GM18870 (cell line): ENCODE measurements around the gene C14orf119.
A peak's percentile ranks its signal among the peaks of the same experiment; 100 is the strongest.

Experiments used
- ATAC-seq: cut with Tn5 transposase; IDR thresholded peaks from one replicate; pipeline ENCODE4 v1.9.1; 2021; ENCODE audit warnings: moderate library complexity; ENCODE audit not compliant: unreplicated experiment

C14orf119 gene

DNA sequence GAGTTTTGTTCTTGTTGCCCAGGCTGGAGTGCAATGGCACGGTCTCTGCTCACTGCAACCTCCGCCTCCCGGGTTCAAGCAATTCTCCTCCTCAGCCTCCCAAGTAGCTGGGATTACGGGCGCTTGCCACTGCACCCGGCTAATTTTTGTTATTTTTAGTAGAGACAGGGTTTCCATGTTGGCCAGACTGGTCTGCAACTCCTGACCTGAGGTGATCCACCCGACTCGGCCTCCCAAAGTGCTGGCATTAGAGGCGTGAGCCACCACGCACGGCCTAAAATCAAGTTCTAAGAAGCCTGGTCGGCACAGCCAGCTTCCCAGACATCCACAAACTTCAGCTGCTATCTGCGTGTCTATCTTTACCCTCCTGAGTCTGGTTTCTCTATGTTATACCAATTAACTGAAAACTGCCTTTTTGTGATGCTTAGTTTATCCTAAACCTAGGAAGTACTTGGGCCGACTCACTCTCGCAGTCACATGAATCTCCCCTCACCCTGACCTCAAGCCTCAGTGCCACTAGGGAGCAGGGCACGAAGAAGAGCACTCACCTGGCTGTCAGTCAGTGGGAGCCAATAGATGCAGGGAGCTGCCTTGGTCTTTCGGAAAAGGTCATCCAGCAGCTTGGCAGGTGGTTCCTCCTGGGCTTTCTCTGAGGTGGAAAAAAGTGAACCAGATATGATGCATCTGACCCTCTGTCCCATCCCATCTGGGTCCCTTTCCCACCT, 34.6 kb upstream of the C14orf119 start:
- ATAC-seq, result no peak

DNA sequence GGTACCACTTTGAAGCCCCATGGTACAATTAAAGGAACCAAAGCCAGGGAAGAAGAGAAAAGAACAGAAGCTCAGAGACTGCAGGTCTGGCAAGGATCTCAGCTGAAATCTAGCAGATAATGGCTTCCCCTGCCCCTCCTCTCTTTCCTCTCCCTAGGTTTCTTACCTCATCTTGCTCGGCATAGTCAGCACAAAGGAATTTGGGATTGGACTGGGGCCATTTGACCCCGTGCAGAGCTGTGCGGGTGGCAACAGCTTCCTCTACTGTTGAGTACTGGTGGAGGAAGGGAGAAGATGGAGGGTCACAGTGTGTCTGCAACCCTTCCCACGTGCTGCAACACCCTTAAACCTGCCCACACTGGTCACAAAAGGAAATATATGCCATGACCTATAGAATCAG, 33.3 kb upstream of the C14orf119 start:
- no peak for ATAC-seq

DNA sequence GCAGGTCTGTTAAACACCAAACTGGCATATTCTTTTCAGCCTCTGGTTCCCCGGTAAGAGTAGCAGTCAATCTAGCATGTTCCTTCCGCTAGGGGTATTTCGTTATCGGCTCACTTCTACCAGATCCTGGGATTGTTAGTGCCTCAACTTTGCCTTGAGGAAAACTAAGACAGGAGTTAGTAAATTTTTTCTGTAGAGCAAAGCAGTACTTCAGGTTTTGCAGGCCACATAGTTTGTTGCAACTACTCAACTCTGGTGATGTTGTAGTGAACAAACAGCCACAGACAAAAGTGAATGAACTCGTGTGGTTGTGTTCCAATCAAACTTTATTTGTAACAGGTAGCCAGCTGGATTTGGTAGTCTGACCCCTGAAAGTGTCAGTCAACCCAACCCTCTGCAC, 31.7 kb upstream of the C14orf119 start:
- no peak for ATAC-seq

DNA sequence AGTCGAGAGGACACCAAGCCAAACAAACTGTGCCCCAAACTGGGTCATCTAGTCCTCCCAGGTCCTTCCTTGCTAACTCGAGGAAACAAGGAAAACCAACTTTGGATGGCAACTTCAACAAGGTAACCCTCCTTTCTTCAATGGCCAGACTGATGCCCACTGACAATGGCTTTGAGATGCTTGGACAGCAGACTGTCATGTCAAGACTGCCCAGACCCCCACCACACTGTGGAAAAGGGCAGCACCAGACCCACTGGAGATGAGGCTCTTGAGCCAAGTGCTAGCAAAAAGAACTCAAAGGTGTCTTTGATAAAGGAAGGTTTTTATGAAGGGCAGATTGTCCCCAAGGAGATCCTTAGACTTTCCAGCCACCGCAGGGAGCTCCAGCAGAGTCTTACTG, 28.9 kb upstream of the C14orf119 start:
- no peak for ATAC-seq

DNA sequence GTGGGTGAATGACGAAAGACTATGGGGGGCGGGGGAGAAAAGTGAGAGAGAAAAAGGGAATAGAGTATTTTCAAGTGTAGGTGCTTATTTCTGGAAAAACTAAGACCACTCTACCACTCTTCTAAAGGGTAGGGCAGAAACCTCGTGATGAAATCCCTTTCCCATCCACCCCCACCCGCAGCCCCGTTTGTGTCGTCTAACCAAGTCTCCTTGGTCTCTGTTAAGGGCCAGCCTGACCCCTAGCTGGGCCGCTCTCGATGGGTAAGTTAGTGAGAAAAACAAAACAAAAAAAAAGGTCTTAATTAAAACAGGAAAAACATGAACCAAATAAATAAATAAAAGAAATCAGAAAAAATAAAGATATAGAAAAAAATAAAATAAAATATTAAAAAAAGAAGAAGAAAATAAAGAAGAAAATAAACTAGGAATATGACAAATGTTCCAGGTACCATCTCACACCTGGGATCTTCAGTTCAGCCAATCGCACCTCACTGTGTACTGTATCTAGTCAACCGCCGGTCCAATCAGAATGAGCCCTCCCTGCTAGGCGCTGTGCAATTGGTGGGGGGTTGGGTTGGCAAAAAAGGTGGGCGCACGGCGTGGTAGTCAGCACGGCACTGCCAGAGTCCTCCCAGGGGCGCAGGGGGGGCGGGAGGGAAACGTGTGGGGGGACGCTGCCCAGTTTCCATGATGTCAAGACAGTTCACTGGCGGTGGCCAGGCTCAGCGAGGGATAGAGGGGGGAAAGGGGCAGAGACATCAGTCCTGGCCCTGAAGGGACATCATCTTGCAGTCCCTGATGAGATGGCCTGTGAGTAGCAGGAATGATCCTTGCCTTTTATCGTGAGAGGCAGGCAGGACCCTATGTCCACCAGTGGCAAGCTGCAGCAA, 28.2 kb upstream of the C14orf119 start:
- no peak for ATAC-seq

DNA sequence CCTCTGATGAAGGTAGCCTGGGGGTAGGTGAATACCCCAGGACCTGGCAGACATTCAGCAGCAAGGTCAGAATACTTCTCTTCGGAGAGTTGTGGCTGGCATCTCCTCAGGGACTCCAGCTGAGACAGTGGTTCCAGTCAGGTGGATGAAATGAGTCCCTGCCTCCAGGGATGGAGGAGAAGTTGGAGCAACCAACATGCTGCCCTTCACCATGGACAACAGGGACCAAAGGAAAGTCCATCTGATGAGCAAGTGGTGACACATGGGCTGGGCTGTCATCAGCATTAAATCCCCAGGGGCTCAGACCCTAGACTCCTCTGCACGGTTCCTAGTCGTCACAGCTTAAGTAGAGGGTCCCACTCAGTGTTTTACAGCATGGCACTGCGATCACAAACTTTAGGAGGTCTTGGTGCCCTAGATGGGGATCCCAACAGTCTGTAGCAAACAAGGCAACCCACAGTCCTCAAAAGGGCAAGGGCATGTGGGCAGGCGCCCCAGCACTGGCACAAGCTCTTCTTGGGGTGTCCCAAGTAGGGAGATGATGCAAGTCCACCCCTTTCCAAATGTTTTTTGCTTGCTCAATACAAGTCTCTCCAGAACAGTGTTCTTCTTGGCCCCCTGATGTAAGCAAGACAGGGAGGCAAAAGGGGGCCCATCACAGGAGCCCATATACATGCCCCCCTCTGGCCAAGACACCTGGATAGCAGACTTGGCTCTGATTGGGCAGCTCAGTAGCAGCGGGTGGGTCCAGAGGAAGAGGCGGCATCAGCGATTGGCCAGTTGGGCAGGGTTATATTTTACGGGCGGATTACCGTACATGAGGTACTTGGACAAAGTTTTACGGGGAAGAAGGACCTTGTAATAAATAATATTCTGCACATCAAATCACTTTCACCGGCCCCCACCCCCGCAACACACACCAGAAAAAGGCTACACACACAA, 27.2 kb upstream of the C14orf119 start:
- ATAC-seq, result no peak

DNA sequence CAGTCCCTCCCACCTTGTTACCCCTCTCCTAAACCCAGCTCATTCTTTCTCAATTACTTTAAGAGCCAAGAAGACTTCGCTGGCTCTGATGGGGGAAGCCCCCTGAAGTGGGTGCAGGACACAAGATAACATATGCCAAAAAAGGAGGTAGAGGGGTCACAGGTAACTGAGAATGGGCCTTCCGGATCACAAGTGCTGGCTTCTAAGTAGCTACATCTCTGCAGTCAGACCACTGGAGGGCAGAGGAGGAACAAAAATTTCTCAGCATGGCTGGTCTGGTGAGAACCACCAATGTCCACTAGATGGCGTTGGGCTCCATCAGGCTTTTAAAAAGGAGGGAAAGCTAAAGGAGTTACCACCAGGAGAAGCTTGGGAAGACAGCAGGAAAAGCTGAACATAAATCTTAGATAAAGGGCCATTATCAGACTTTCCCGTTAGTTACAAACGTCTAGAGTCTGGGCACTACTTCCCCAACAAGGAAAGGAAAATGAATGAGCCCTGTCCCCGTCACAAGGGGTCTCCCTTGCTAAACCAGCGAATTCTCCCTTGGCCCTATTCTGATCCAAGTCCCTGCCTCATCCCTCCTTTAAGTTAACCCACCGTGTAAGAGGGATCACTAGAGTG, 26.4 kb upstream of the C14orf119 start:
- peak; percentile 69 for ATAC-seq

DNA sequence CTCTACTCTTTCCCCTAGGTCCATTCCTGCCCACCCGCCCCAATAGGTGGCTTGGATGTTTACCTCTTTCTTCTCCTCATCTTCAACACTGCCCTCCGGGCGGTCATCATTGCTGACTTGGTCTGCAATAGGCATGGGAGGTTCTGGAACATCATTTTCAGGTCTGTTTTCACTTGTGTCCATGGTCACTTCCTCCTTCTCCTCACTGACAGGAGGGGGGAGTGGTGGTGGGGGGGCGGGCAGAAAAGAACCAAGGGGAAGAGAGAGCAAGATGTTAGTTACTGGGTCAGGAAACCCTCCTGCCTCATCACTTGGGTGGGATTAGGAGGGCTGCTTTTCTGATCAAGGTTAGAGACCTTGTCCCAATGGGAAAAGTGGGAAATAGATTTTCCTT, 25.9 kb upstream of the C14orf119 start:
- ATAC-seq, result no peak

DNA sequence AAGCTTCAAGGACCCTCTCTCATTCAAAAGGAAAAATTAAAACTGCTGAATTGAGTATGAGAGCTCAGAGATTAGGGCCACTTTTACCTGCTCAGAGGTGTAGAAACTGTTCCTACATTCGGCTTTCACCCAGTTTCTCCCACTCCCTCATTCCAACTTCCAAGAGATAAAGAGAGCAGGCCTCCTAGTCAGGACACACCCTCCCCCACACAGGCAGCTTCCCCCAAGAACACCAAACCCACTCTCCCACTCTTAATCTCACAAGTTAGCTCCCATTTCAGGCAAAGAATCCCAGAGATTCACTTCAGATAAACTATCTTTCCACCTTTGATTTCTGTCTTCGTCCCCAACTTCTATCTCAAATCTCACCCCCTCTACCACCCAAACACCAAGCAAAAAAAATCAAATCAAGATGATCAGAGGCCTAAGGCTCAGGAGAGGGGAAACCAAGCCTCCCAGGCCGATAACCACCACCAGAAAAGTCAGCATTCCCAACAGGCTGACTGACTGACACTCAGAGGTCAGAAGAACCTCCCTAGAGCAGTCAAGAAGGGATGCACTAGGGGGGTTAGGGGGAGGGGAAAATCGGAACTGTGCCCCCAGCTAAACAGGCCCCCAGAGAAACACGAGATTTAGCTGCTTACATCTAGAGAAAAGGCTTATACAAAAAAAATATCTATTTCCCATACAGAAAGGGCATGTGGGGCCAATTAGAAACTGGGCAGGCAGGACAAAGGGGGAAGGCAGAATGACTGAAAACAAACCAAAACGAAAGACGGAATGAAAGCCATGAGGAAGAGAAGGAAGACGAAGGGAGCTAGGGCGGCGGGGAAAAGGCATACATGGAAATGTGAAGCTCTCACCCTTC, 24.8 kb upstream of the C14orf119 start:
- no peak for ATAC-seq

DNA sequence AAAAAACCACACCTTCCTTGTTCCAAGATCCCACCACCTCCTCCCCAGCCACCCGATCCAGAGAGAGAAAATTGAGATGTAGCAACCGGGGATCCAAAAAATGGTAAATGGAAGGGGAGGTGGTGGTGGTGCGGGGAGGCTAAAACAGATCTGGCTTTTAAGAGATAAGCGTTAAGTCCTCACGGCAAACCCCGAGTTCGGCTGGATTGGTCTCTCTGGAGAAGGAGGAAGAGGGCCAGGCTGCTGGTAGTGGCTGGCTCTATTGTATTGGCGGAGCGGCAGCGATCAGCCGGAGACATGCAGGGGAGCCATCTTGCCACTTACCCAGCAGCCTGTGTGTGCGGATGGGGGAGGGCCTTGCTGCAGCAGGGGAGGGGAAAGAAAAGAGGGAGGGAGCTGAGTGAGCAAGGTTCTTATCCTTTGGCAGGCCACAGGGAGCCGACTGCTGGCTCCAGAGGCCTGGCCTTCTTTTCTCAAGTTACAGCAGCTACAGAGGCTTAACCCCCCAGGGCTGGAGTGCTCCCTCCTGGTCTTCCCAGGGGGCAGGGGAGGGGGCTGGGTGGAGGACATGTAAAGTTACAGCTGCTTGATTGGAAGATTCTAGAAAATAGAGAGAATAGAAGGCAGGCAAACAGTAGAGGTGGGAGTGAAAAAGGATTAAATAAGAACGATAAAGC, 23.9 kb upstream of the C14orf119 start:
- peak; percentile 64 for ATAC-seq

DNA sequence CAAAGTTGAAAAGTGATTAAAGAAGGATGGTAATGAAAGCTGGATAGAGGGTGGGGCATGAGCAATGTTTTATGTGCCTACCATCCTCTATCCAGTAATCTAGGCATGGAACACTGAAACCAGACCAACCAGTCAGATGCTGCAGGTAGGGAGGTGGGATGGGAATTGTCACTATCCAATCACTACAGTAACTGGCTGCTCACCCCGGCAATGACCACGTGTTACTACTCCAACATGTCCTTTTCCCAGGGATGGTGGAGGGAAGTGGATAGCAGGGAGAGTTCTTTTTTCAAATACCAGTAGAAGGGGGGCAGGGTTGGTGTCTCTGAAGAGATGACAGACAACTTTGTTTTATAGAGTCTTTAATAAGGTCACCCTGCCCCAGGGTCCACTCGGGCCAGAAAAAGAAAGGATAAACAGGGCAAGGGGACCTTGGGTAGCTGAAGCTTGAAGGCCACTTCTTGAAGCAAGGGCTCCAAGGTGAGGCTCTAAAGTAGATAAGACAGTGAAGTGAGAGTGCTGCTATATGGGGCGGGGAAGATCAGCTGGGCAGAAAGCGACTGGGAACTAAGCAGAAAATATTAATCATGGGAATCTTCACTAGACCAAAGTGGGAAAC, 23.3 kb upstream of the C14orf119 start:
- no peak for ATAC-seq

DNA sequence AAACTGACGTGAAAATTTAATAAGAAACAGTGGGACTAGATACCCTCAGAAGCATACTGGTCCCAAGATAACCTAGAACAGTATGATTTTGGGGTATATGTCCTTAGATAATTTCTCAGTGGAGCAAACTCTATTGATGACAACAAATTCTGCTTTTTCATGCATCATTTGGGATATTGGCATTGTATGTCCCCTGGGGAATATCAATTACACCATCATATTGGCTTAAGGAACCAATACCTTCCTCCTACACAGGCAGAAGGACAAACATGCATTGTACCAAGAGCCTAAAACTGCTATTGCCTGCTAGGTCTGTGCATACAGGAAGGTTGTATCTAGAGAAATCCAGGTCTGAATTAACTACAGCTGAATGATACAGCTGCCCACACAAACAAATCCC, 20.4 kb upstream of the C14orf119 start:
- no peak for ATAC-seq

DNA sequence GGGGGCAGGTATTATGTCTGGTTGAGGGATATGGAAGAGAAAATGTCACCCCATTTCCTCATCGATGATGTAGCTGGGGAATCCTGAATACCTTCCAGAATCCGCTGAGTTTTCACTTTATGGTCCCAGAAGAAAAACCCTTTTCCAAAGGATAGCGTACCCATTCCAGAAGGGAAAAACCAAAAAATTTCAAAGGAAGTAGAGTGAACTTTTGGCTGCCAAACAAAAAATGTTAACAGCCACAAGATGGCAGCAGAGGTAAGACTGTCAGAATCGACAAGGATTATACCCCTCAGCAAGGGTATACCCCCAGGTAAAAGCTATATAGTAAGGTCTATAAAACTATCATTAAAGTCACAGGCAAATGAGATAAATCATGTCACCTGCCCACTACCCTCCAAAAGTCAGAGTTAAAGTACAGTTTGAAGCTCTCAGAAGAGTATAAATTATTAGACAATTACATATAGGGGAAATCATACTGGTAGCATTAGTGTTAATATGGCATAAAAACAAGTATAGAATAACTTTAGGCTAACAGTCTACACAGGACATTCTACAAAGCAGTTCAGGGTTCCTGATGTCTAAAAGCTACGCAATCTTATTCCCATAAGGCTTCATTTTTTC, 18.4 kb upstream of the C14orf119 start:
- no peak for ATAC-seq

DNA sequence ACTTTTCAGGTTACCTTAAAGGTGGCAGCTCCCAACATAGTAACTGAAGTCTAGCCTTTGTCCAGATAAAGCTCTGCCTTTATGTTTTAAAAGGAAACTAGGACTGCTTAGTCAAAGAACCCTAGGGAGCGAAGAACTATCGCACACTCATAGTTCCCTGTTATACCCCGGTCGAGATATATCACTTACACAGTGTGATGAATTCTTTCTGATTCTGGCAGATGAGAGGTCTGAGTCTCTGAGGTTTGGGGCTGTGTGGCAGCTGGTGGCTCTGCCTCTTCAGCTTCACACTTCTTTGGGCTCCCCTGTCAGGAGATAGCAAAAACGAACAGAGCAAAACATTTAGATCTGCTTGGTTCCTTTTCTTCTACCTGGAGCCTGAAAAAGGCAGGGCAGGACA, 17.3 kb upstream of the C14orf119 start:
- ATAC-seq, result no peak

DNA sequence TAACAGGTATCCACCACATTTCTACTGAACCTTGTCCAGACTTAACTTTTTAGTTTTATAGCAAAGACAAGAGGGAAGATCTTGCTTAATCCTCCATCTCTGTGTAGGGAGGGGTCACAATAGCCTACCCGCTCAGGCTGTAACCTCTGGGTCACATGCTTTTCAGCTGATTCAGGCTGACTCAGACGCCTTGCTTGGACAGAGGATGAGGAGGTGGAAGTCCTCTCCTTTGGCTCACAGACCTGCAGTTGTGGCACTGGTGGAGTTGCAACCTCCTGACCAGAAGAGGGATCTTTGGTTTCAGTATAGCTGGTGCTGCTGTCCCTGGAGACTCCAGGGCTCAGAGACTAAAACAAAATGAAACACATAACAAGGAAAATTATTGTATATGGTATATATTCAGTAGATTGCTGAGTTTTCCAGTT, 16.6 kb upstream of the C14orf119 start:
- no peak for ATAC-seq

DNA sequence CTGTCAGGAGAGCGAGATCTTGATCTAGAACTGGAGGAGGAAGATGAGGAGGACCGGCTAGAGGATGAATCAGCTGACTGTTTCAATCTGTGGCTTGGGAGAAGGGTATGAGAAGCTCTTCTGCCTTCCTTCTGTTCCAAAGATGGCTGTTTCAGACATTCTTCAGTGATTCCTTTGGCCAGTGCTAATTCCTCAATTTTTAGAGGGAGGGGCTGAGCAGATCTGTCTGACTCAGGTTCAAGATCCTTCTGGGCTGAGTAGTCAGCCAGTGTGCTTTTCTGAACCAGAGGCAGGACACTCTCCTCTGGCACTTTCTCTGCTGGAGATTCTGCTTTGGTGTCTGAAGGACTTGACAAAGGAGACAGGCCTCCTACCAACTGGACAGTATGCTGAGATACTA, 15.6 kb upstream of the C14orf119 start:
- ATAC-seq, result no peak

DNA sequence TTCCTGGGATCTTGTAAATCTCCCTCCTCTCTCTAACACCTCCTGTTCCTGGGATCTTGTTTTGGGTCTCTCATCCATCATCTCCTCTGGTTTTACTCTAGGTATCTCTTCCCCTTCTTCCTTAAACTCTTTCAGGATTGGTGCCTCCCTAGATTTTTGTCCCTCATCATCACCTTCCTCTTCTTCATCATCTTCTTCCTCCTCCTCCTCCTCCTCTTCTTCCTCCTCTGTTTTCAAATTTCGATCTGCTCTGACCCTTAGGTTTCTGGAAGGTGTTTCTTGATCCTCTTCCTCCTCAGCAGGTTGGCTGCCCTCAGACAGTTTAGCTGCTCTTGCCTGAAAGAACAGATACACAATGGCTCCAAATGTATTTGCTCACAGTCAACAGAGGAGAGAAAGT, 14.8 kb upstream of the C14orf119 start:
- no peak for ATAC-seq

DNA sequence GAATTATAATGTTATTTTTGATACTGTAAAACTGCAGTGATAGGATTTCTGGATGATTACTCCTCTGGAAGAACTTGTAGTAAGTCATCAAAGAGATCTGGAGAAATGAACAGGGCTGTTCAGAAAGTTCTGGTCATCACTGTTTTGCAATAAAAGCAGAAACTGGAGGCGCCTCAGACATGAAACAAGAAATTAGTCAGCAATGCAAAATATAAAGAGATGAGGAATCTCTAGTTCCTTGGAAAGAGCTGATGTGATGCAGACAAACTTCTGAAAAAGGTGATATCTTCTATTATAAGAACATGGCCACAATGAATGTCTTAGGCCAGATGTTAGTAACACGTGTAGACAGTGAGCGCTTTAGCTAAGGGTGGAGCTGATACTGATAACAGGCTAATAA, 9.8 kb upstream of the C14orf119 start:
- no peak for ATAC-seq
